ENCODE data around the gene POLR2L.

DNA sequence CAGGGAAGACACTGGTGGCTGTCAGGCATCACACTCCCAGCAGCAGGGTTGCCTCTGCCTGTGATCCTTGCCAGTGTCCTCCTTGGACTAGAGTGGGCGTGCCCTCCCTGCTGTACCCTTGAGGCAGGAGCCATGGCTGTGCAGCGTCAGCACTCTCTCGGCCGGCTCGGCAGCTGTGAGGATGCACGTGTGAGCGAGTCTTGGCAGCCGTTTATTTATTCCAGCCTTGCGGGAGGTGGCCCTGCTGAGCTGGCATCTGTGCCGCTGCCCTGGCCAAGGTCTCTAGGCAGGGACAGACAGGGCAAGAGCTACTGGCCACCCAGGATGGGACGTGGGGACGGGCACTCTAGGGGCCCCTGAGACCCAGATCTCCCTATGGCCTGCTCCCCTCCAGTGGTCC lies 34.2 kb upstream of the POLR2L start:
- TF ChIP-seq, protein P1, sequence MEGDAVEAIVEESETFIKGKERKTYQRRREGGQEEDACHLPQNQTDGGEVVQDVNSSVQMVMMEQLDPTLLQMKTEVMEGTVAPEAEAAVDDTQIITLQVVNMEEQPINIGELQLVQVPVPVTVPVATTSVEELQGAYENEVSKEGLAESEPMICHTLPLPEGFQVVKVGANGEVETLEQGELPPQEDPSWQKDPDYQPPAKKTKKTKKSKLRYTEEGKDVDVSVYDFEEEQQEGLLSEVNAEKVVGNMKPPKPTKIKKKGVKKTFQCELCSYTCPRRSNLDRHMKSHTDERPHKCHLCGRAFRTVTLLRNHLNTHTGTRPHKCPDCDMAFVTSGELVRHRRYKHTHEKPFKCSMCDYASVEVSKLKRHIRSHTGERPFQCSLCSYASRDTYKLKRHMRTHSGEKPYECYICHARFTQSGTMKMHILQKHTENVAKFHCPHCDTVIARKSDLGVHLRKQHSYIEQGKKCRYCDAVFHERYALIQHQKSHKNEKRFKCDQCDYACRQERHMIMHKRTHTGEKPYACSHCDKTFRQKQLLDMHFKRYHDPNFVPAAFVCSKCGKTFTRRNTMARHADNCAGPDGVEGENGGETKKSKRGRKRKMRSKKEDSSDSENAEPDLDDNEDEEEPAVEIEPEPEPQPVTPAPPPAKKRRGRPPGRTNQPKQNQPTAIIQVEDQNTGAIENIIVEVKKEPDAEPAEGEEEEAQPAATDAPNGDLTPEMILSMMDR (IDR thresholded peaks at IDR 0.05 in 4 of 5, conservative IDR thresholded peaks at IDR 0.05 in 1 of 5) = no peak
- TF ChIP-seq POLR2A (IDR thresholded peaks at IDR 0.05) = no peak
